Measurements from ENCODE around the gene GPX6. TPM values are rescaled to one million over a fixed set of nuclear protein-coding genes. Genes with fewer than 3 reads are reported as not detected.
A peak's percentile ranks its signal among the peaks of the same experiment; 100 is the strongest.

GPX6 gene
- total RNA-seq, 1 experiment from 2014 or later, result not detected

GRCh38 chr6:28497306-28497705, 18.3 kb downstream of the GPX6 start:
- Histone ChIP-seq H3K9me3 (ENCODE audit: control insufficient read depth, insufficient read depth, low read depth, low read length) (no peaks in the 10 kb centered on the region), H3K27me3 (ENCODE audit: control insufficient read depth, insufficient read depth, low read length) (peaks cover 2% of the 10 kb centered on the region; the same call in 1 of the 2 replicates), H3K27ac (ENCODE audit: low read length) (no peak overlapping the region), H3K36me3 (ENCODE audit: control insufficient read depth, insufficient read depth, low read length) (no peaks in the 10 kb centered on the region), H3K4me3 (ENCODE audit: low read depth in 2 of 2, low read length in 2 of 2) (no peak overlapping the region), H3K4me1 (ENCODE audit: control insufficient read depth, insufficient read depth, low read length) (no peaks in the 10 kb centered on the region)
- DNase-seq (ENCODE audit: low read depth, low spot score) (no peak), ATAC-seq (no peak)
- no TSS peak for BruUV-seq (replicated peaks)
- intact Hi-C loops (cut with micrococcal nuclease; ENCODE audit: unreplicated experiment) (loop anchor here (2.0 to 5.0 kb wide), 2 partner anchors 90 to 187 kb away; a partner anchor contains a TSS), in situ Hi-C loops (cut with HindIII; ENCODE audit: low pct_unique_long_range_greater_than_20kb, low sequenced_read_pairs) (no loop called here)
- TF ChIP-seq POLR2AphosphoS5 (IDR thresholded peaks at IDR 0.05; ENCODE audit: low read depth, low read length) (no peak), TCF7L2 (IDR thresholded peaks at IDR 0.05; ENCODE audit: low read depth, low read length) (no peak), SIN3A (IDR thresholded peaks at IDR 0.05; ENCODE audit: borderline replicate concordance, insufficient read depth, low read depth, low read length) (no peak)
- TF ChIP-seq, protein P1, sequence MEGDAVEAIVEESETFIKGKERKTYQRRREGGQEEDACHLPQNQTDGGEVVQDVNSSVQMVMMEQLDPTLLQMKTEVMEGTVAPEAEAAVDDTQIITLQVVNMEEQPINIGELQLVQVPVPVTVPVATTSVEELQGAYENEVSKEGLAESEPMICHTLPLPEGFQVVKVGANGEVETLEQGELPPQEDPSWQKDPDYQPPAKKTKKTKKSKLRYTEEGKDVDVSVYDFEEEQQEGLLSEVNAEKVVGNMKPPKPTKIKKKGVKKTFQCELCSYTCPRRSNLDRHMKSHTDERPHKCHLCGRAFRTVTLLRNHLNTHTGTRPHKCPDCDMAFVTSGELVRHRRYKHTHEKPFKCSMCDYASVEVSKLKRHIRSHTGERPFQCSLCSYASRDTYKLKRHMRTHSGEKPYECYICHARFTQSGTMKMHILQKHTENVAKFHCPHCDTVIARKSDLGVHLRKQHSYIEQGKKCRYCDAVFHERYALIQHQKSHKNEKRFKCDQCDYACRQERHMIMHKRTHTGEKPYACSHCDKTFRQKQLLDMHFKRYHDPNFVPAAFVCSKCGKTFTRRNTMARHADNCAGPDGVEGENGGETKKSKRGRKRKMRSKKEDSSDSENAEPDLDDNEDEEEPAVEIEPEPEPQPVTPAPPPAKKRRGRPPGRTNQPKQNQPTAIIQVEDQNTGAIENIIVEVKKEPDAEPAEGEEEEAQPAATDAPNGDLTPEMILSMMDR (IDR thresholded peaks at IDR 0.05), result no peak
- TF ChIP-seq, protein P2, sequence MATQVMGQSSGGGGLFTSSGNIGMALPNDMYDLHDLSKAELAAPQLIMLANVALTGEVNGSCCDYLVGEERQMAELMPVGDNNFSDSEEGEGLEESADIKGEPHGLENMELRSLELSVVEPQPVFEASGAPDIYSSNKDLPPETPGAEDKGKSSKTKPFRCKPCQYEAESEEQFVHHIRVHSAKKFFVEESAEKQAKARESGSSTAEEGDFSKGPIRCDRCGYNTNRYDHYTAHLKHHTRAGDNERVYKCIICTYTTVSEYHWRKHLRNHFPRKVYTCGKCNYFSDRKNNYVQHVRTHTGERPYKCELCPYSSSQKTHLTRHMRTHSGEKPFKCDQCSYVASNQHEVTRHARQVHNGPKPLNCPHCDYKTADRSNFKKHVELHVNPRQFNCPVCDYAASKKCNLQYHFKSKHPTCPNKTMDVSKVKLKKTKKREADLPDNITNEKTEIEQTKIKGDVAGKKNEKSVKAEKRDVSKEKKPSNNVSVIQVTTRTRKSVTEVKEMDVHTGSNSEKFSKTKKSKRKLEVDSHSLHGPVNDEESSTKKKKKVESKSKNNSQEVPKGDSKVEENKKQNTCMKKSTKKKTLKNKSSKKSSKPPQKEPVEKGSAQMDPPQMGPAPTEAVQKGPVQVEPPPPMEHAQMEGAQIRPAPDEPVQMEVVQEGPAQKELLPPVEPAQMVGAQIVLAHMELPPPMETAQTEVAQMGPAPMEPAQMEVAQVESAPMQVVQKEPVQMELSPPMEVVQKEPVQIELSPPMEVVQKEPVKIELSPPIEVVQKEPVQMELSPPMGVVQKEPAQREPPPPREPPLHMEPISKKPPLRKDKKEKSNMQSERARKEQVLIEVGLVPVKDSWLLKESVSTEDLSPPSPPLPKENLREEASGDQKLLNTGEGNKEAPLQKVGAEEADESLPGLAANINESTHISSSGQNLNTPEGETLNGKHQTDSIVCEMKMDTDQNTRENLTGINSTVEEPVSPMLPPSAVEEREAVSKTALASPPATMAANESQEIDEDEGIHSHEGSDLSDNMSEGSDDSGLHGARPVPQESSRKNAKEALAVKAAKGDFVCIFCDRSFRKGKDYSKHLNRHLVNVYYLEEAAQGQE (IDR thresholded peaks at IDR 0.05; ENCODE audit: insufficient read depth in 1 of 2, low read depth in 2 of 2, low read length in 1 of 2), result no peak
- ChIA-PET POLR2A (no interaction called here), CTCF (no interaction called here)

DNA sequence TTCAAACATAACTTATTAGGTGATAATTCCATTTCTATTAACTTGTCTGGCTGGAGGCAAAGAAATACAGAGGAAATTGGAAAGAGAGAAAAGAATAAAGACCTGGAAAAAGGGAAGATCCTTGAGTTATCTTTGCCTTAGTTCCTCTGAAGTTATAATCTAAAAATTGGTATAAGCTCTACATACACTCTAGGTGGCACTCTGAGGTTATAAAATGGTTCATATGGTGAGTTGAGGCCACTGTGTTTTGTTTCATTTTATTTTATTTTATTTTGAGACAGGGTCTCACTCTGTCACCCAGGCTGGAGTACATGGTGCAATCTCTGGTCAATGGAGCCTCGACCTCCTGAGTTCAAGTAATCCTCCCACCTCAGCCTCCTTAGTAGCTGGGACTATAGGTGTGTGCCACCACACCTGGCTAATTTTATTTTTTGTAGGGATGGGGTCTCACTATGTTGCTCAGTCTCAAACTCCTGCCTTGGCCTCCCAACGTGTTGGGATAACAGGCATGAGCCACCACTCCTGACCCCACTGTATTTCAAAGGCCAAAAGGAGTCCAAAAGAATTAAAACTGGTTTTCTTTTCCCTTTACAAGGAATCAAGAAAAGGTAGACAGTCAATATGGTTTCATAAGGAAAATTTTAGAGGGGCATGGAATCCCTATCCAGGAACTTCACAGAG, 19.4 kb downstream of the GPX6 start:
- ChIA-PET POLR2A (no interaction called here), CTCF (interaction anchor here (0.9 to 1.2 kb wide), 2 partner anchors 85 to 89 kb away, joined by 3 to 7 read pairs; no protein-coding TSS in a partner anchor)
- in situ Hi-C loops (cut with HindIII; ENCODE audit: low pct_unique_long_range_greater_than_20kb, low sequenced_read_pairs), result no loop called here
- no peaks in the 10 kb centered on the region for H3K9me3 ChIP-seq (ENCODE audit: control insufficient read depth, insufficient read depth, low read depth, low read length)
- DNase-seq (ENCODE audit: low read depth, low spot score) (no peak), ATAC-seq (no peak)
- BruUV-seq (replicated peaks), result no TSS peak
- no peak overlapping the region for H3K4me3 ChIP-seq (ENCODE audit: low read depth in 2 of 2, low read length in 2 of 2)
- intact Hi-C loops (cut with micrococcal nuclease; ENCODE audit: unreplicated experiment), result loop anchor here (2.0 to 5.0 kb wide), 2 partner anchors 91 to 189 kb away; a partner anchor contains a TSS
- no peak overlapping the region for H3K27ac ChIP-seq (ENCODE audit: low read length)
- H3K4me1 ChIP-seq (ENCODE audit: control insufficient read depth, insufficient read depth, low read length), result no peaks in the 10 kb centered on the region
- TF ChIP-seq, protein P2 (IDR thresholded peaks at IDR 0.05; ENCODE audit: insufficient read depth in 1 of 2, low read depth in 2 of 2, low read length in 1 of 2), result no peak
- TF ChIP-seq, protein P1 (IDR thresholded peaks at IDR 0.05), result peak; percentile 56
- no peak for TF ChIP-seq TCF7L2 (IDR thresholded peaks at IDR 0.05; ENCODE audit: low read depth, low read length)
- TF ChIP-seq POLR2AphosphoS5 (IDR thresholded peaks at IDR 0.05; ENCODE audit: low read depth, low read length), result no peak
- H3K36me3 ChIP-seq (ENCODE audit: control insufficient read depth, insufficient read depth, low read length), result no peaks in the 10 kb centered on the region
- H3K27me3 ChIP-seq (ENCODE audit: control insufficient read depth, insufficient read depth, low read length), result peaks cover 2% of the 10 kb centered on the region; the same call in 1 of the 2 replicates

Measured in Panc1 (cell line).